SK-N-SH (cell line): ENCODE results near the gene AKT2. TPM values are rescaled to one million over a fixed set of nuclear protein-coding genes. Genes with fewer than 3 reads are reported as not detected.

Experiments used
- CTCF ChIA-PET: fragments of 300-600, 350-600 bp; formaldehyde crosslinking; extraction: SDS; loops from one replicate; lab custom pipeline; 2021; lab: Yijun Ruan, JAX
- POLR2A ChIA-PET: fragments of 350-600 bp; sonication (Branson Sonifier 250); formaldehyde crosslinking; extraction: SDS; loops from one replicate; lab custom pipeline; 2020; ENCODE audit warnings: antibody characterized with exemption, inconsistent platforms; lab: Yijun Ruan, JAX
- DNase-seq: peaks from one replicate; pipeline ENCODE4 v3.0.0; 2012
- H2AFZ ChIP-seq: fragments of 200-600 bp; sonication (generic); 2 replicates; pipeline ENCODE4 v1.8.1; 2016; ENCODE audit warnings: antibody characterized with exemption, mild to moderate bottlenecking, low read depth
- H3F3A ChIP-seq: fragments of 200-600 bp; sonication (generic); replicated peaks from 2 replicates; pipeline ENCODE3; 2016; ENCODE audit warnings: antibody characterized with exemption, mild to moderate bottlenecking; ENCODE audit not compliant: insufficient read depth
- H3K27ac ChIP-seq, 2 experiments: fragments of 200-500 bp in 1 of 2; fragments of 200-600 bp in 1 of 2; sonication (Bioruptor generic) in 1 of 2; sonication (generic), shearing (Covaris generic) in 1 of 2; 2 replicates each; pipeline versions ENCODE4 v1.5.1 to v1.6.1; 2014 to 2016; ENCODE audit warnings: low read depth in 2 of 2, inconsistent platforms in 1 of 2, low read length in 1 of 2, mild to moderate bottlenecking in 1 of 2, mixed read lengths in 1 of 2
- H3K27me3 ChIP-seq: fragments of 200-600 bp; sonication (generic), shearing (Covaris generic); 2 replicates; pipeline ENCODE4 v1.6.1; 2016; ENCODE audit warnings: mixed run types; ENCODE audit not compliant: insufficient read depth
- H3K36me3 ChIP-seq, 2 experiments: fragments of 200-500 bp in 1 of 2; fragments of 200-600 bp in 1 of 2; sonication (Bioruptor generic) in 1 of 2; sonication (generic) in 1 of 2; replicated peaks in 1 of 2; 2 replicates each; pipeline versions ENCODE3 to v1.5.1; 2014 to 2016; ENCODE audit warnings: low read length in 1 of 2, mild to moderate bottlenecking in 1 of 2; ENCODE audit not compliant: insufficient read depth in 2 of 2, control insufficient read depth in 1 of 2
- H3K4me1 ChIP-seq, 2 experiments: fragments of 200-500 bp in 1 of 2; fragments of 200-600 bp in 1 of 2; sonication (Bioruptor generic) in 1 of 2; sonication (generic), shearing (Covaris generic) in 1 of 2; 2 replicates each; pipeline versions ENCODE4 v1.5.1 to v1.6.1; 2014 to 2016; ENCODE audit warnings: low read depth in 1 of 2, low read length in 1 of 2, mixed run types in 1 of 2; ENCODE audit not compliant: insufficient read depth in 2 of 2, control insufficient read depth in 1 of 2
- H3K4me2 ChIP-seq: fragments of 200-600 bp; sonication (generic), shearing (Covaris generic); 2 replicates; pipeline ENCODE4 v1.6.1; 2017; ENCODE audit warnings: mixed run types
- H3K4me3 ChIP-seq, 2 experiments: fragments of 200-500 bp in 1 of 2; fragments of 200-600 bp in 1 of 2; sonication (Bioruptor generic) in 1 of 2; sonication (generic), shearing (Covaris generic) in 1 of 2; 2 replicates each; pipeline versions ENCODE4 v1.5.1 to v1.8.1; 2014 to 2016; ENCODE audit warnings: low read depth in 2 of 2, inconsistent platforms in 1 of 2, low read length in 1 of 2, mild to moderate bottlenecking in 1 of 2, mixed read lengths in 1 of 2, moderate library complexity in 1 of 2
- H3K79me2 ChIP-seq: fragments of 200-600 bp; sonication (generic); 2 replicates; pipeline ENCODE4 v1.8.1; 2017; ENCODE audit warnings: mild to moderate bottlenecking; ENCODE audit not compliant: insufficient read depth
- H3K9ac ChIP-seq: fragments of 200-600 bp; sonication (generic); 2 replicates; pipeline ENCODE4 v1.6.1; 2017; ENCODE audit warnings: mixed run types
- H3K9me2 ChIP-seq: fragments of 200-600 bp; sonication (generic); 2 replicates; pipeline ENCODE4 v1.6.1; 2017; ENCODE audit warnings: mixed run types
- H3K9me3 ChIP-seq: fragments of 200-600 bp; sonication (generic); 2 replicates; pipeline ENCODE4 v1.6.1; 2017; ENCODE audit warnings: mixed run types, mild to moderate bottlenecking, moderate library complexity
- H4K20me1 ChIP-seq: fragments of 200-600 bp; sonication (generic); 2 replicates; pipeline ENCODE4 v1.6.1; 2017; ENCODE audit warnings: mild to moderate bottlenecking, mixed run types; ENCODE audit not compliant: insufficient read depth
- ELF1 ChIP-seq: IDR thresholded peaks from 2 replicates; pipeline ENCODE4 v1.4.0; 2012
- EZH2phosphoT487 ChIP-seq: fragments of 200-600 bp; sonication (generic); IDR thresholded peaks from 2 replicates; pipeline ENCODE4 v1.6.1; 2017; ENCODE audit warnings: low read depth, mixed run types, mild to moderate bottlenecking, antibody characterized with exemption, moderate library complexity, borderline replicate concordance
- FOXJ3 ChIP-seq: sonication (generic); formaldehyde crosslinking; IDR thresholded peaks from 2 replicates; pipeline ENCODE4 v1.5.1; 2020; ENCODE audit warnings: mild to moderate bottlenecking, missing genetic modification reagents
- GABPA ChIP-seq: IDR thresholded peaks from 2 replicates; pipeline ENCODE4 v1.4.0; 2012; ENCODE audit warnings: low read depth, mild to moderate bottlenecking
- GATA2 ChIP-seq: sonication (generic); formaldehyde crosslinking; IDR thresholded peaks from 2 replicates; pipeline ENCODE4 v1.5.0; 2020; ENCODE audit warnings: mild to moderate bottlenecking, missing genetic modification reagents
- NRF1 ChIP-seq: IDR thresholded peaks from 2 replicates; pipeline ENCODE4 v1.6.1; 2012; ENCODE audit warnings: low read depth, mild to moderate bottlenecking, low read length
- POLR2AphosphoS5 ChIP-seq: IDR thresholded peaks from 2 replicates; pipeline ENCODE4 v1.6.1; 2012; ENCODE audit warnings: low read depth, low read length
- RAD21 ChIP-seq: IDR thresholded peaks from 2 replicates; pipeline ENCODE4 v1.6.1; 2012; ENCODE audit warnings: mild to moderate bottlenecking, low read length
- SIN3A ChIP-seq: IDR thresholded peaks from 2 replicates; pipeline ENCODE4 v1.6.1; 2012; ENCODE audit warnings: low read depth, mild to moderate bottlenecking, low read length, moderate library complexity, borderline replicate concordance
- TEAD4 ChIP-seq: IDR thresholded peaks from 2 replicates; pipeline ENCODE4 v1.4.0; 2012; ENCODE audit warnings: mild to moderate bottlenecking, borderline replicate concordance; ENCODE audit not compliant: insufficient read depth
- WGBS: methylation state at CpG from one replicate; pipeline ENCODE4 v1.1.6; 2017; ENCODE audit warnings: low lambda C conversion rate; 5-methylcytosine and 5-hydroxymethylcytosine counted together
- polyA plus RNA-seq, 3 experiments: library from polyadenylated mRNA; depleted of rRNA; stranded (reverse); fragments of >200 nt; gene quantifications; 2 replicates each; pipeline ENCODE4 v1.2.3, GENCODE V29; 2012
- TF ChIP-seq, protein P1 (sequence below): IDR thresholded peaks from 2 replicates; pipeline ENCODE4 v1.4.0; 2012; ENCODE audit warnings: low read depth, borderline replicate concordance
- TF ChIP-seq, protein P2 (sequence below): IDR thresholded peaks from 2 replicates; pipeline ENCODE4 v1.4.0; 2012; ENCODE audit warnings: low read depth, borderline replicate concordance
- TF ChIP-seq, protein P3 (sequence below): fragments of 150-350 bp; IDR thresholded peaks from 2 replicates; pipeline ENCODE4 v1.6.1; 2016; ENCODE audit warnings: mild to moderate bottlenecking, low read depth, low read length

The AKT2 gene
- polyA plus RNA-seq, 1 of the 3 experiments (the other 2 are of a cell fraction): 99.8 TPM

DNA sequence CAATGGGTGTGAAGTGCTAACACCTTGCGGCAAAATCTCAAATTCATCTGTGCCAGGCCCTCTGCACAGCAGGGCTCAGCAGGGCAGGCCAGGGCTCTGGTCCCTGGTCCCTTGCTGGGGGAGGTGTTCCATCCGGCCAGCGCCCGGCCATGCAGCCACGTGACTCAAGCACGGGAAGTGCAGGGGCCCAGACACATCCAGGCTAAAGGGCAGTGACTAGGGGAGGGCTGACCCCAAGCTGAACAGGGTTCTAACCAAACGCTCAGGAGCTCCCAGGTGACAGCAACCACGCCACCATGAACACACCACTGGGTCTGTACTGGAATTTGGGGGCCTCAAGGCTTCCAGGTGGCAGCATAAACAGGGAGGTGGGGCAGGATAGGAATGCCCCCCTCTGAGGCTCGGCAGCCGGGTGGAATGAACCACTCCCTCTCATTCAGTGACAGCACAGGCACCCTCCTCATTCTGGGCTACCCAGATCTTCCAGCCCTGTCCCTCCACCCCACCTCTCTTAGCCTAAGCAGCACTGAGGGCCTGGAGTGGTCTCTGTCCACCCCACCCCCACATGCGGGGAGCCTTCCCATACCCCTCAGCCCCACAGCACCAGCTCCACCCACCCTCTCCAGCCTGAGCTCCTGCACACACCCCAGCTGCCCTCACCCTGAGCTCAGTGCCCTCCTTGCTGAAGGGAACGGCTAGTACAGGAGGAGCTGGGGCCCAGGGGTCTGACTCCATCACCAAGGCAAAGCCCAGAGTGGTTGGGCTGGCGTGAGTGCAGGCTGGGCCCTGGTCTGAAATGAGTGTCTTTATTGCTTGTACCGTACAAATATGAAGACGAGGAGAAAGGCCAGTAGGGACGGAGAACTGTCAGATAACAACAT lies 53.4 kb downstream of the AKT2 start:
- H3K9me2 ChIP-seq: no peaks in the 10 kb centered on the region
- H3F3A ChIP-seq: peaks cover 17% of the 10 kb centered on the region
- no peak overlapping the region for H3K9ac ChIP-seq
- H4K20me1 ChIP-seq: no peaks in the 10 kb centered on the region
- no peak overlapping the region for H3K4me2 ChIP-seq
- H2AFZ ChIP-seq: no peak overlapping the region
- ChIA-PET POLR2A (no interaction called here), CTCF (interaction anchor here (0.6 to 1.1 kb wide), 3 partner anchors 14 to 92 kb away, joined by 3 to 4 read pairs (median 3); no protein-coding TSS in a partner anchor)
- H3K36me3 ChIP-seq: peaks cover 3 to 29% of the 10 kb centered on the region in 2 experiments
- 85% methylated on average over 12 of the region's 16 CpGs for WGBS
- no peaks in the 10 kb centered on the region for H3K9me3 ChIP-seq
- no peak overlapping the region for H3K4me3 ChIP-seq
- no peaks in the 10 kb centered on the region for H3K79me2 ChIP-seq
- no peak for DNase-seq
- peaks cover 0 to 8% of the 10 kb centered on the region in 2 experiments; a peak in 1 of 4 replicates for H3K4me1 ChIP-seq
- no peak overlapping the region for H3K27ac ChIP-seq
- no peaks in the 10 kb centered on the region for H3K27me3 ChIP-seq
- TF ChIP-seq, protein P1, sequence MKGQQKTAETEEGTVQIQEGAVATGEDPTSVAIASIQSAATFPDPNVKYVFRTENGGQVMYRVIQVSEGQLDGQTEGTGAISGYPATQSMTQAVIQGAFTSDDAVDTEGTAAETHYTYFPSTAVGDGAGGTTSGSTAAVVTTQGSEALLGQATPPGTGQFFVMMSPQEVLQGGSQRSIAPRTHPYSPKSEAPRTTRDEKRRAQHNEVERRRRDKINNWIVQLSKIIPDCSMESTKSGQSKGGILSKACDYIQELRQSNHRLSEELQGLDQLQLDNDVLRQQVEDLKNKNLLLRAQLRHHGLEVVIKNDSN: 0 out of 2 replicates have a peak, but pooled peaks have one; percentile 18
- TF ChIP-seq ELF1 (no peak), EZH2phosphoT487 (no peak), POLR2AphosphoS5 (no peak)

DNA sequence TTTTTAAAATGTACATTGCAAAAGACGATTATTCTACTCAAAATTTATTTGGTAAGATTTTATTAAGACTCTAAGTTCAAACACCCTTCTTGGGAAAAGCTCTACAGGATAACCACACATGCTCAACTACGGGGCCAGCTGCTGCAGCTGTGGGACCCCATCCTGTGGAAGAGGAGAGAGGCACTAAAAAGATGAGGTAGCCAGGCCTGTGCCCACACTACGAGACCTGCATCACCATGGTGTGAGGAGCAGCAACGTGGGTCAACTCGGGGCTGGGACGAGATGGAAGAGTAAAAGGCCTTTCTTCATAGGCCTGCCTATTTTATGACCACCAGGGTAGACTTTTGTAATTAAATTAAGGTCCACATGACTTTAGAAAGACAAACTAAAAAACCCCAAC lies 54.1 kb downstream of the AKT2 start:
- Histone ChIP-seq H3F3A (peaks cover 17% of the 10 kb centered on the region), H3K27me3 (no peaks in the 10 kb centered on the region), H3K79me2 (no peaks in the 10 kb centered on the region), H2AFZ (no peak overlapping the region), H3K9me3 (no peaks in the 10 kb centered on the region), H3K27ac (no peak overlapping the region), H3K4me1 (peaks cover 0 to 8% of the 10 kb centered on the region in 2 experiments; a peak in 2 of 4 replicates), H3K9ac (no peak overlapping the region), H3K36me3 (peaks cover 0 to 24% of the 10 kb centered on the region in 2 experiments), H3K9me2 (no peaks in the 10 kb centered on the region), H4K20me1 (no peaks in the 10 kb centered on the region), H3K4me2 (no peak overlapping the region), H3K4me3 (no peak overlapping the region)
- POLR2A ChIA-PET: no interaction called here
- DNase-seq: no peak
- 89% methylated on average over 6 of the region's 6 CpGs for WGBS
- no peak for TF ChIP-seq RAD21
- TF ChIP-seq POLR2AphosphoS5: no peak
- no peak for TF ChIP-seq FOXJ3
- TF ChIP-seq GABPA: no peak
- TF ChIP-seq, protein P2, sequence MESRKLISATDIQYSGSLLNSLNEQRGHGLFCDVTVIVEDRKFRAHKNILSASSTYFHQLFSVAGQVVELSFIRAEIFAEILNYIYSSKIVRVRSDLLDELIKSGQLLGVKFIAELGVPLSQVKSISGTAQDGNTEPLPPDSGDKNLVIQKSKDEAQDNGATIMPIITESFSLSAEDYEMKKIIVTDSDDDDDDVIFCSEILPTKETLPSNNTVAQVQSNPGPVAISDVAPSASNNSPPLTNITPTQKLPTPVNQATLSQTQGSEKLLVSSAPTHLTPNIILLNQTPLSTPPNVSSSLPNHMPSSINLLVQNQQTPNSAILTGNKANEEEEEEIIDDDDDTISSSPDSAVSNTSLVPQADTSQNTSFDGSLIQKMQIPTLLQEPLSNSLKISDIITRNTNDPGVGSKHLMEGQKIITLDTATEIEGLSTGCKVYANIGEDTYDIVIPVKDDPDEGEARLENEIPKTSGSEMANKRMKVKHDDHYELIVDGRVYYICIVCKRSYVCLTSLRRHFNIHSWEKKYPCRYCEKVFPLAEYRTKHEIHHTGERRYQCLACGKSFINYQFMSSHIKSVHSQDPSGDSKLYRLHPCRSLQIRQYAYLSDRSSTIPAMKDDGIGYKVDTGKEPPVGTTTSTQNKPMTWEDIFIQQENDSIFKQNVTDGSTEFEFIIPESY: no peak
- TF ChIP-seq NRF1: no peak
- no peak for TF ChIP-seq TEAD4
- no peak for TF ChIP-seq SIN3A
- no peak for TF ChIP-seq EZH2phosphoT487
- TF ChIP-seq, protein P3, sequence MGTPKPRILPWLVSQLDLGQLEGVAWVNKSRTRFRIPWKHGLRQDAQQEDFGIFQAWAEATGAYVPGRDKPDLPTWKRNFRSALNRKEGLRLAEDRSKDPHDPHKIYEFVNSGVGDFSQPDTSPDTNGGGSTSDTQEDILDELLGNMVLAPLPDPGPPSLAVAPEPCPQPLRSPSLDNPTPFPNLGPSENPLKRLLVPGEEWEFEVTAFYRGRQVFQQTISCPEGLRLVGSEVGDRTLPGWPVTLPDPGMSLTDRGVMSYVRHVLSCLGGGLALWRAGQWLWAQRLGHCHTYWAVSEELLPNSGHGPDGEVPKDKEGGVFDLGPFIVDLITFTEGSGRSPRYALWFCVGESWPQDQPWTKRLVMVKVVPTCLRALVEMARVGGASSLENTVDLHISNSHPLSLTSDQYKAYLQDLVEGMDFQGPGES: no peak
- no peak for TF ChIP-seq ELF1
- no peak for TF ChIP-seq GATA2 (CRISPR knock-in tag)
- CTCF ChIA-PET: no interaction called here
